Panc1 (cell line): Measurements from ENCODE around the gene PIP4P1. TPM values are rescaled to one million over a fixed set of nuclear protein-coding genes. Genes with fewer than 3 reads are reported as not detected.

ENCODE experiments used
- ATAC-seq: fragments of 200-7000 bp; cut with Tn5 transposase; 2 replicates; pipeline ENCODE4 v1.9.1; 2020; ENCODE audit warnings: mild to moderate bottlenecking, moderate library complexity
- BruUV-seq: library from RNA; stranded (reverse); fragments of 400-500 nt; replicated peaks from 2 replicates; lab custom pipeline; 2021; lab: Mats Ljungman, UMichigan
- CTCF ChIA-PET: fragments of 300-600 bp; sonication (Branson Sonifier 250); formaldehyde crosslinking; loops from one replicate; lab custom pipeline; 2022; ENCODE audit warnings: antibody characterized with exemption; lab: Charles Lee
- POLR2A ChIA-PET: fragments of 300-600 bp; sonication (Branson Sonifier 250); formaldehyde crosslinking; loops from one replicate; lab custom pipeline; 2022; ENCODE audit warnings: antibody characterized with exemption; lab: Charles Lee
- DNase-seq: peaks from one replicate; pipeline ENCODE4 v3.0.0-alpha.2; 2010; ENCODE audit warnings: low read depth, low spot score
- H3K27ac ChIP-seq: 2 replicates; pipeline ENCODE4 v1.5.1; 2011; ENCODE audit warnings: mild to moderate bottlenecking, low read length, inconsistent platforms
- H3K27me3 ChIP-seq: fragments of 200-500 bp; sonication (Bioruptor generic); 2 replicates; pipeline ENCODE4 v1.6.0; 2014; ENCODE audit warnings: low read length, inconsistent platforms; ENCODE audit not compliant: control insufficient read depth, insufficient read depth
- H3K36me3 ChIP-seq: fragments of 200-500 bp; sonication (Bioruptor generic); 2 replicates; pipeline ENCODE4 v1.5.1; 2014; ENCODE audit warnings: inconsistent platforms, mild to moderate bottlenecking, low read length, moderate library complexity; ENCODE audit not compliant: control insufficient read depth, insufficient read depth
- H3K4me1 ChIP-seq: 2 replicates; pipeline ENCODE4 v1.5.1; 2011; ENCODE audit warnings: inconsistent platforms, mild to moderate bottlenecking, low read length, moderate library complexity; ENCODE audit not compliant: control insufficient read depth, insufficient read depth
- H3K4me3 ChIP-seq, 2 experiments: 2 replicates each; pipeline ENCODE4 v1.5.1; 2011 to 2012; ENCODE audit warnings: low read depth in 2 of 2, low read length in 2 of 2, mild to moderate bottlenecking in 2 of 2, inconsistent platforms in 1 of 2, moderate library complexity in 1 of 2
- H3K9me3 ChIP-seq: fragments of 200-500 bp; sonication (Bioruptor generic); 2 replicates; pipeline ENCODE4 v1.5.1; 2014; ENCODE audit warnings: low read depth, mild to moderate bottlenecking, inconsistent platforms, low read length, moderate library complexity; ENCODE audit not compliant: control insufficient read depth, insufficient read depth
- POLR2AphosphoS5 ChIP-seq: IDR thresholded peaks from 2 replicates; pipeline ENCODE4 v1.6.1; 2012; ENCODE audit warnings: mild to moderate bottlenecking, low read depth, low read length, moderate library complexity
- SIN3A ChIP-seq: IDR thresholded peaks from 2 replicates; pipeline ENCODE4 v1.6.1; 2012; ENCODE audit warnings: low read depth, mild to moderate bottlenecking, low read length, moderate library complexity, borderline replicate concordance; ENCODE audit not compliant: insufficient read depth
- TCF7L2 ChIP-seq: IDR thresholded peaks from 2 replicates; pipeline ENCODE4 v1.6.1; 2011; ENCODE audit warnings: mild to moderate bottlenecking, low read depth, low read length, inconsistent platforms
- in situ Hi-C: cut with HindIII; loops from 2 replicates; pipeline ENCODE4 v1.10.0; 2016; ENCODE audit warnings: low sequenced_read_pairs, low pct_unique_long_range_greater_than_20kb
- intact Hi-C: fragments of 100-400 bp; cut with micrococcal nuclease; formaldehyde crosslinking; loops from one replicate; pipeline ENCODE4 v1.10.0; 2022; ENCODE audit not compliant: unreplicated experiment
- total RNA-seq: library from RNA; stranded (reverse); gene quantifications from one replicate; pipeline ENCODE4 v1.2.1, GENCODE V29; 2021; ENCODE audit not compliant: unreplicated experiment
- TF ChIP-seq, protein P1 (sequence below): fragments of 450-650 bp; IDR thresholded peaks from 2 replicates; pipeline ENCODE4 v1.5.1; 2017; ENCODE audit warnings: mild to moderate bottlenecking
- TF ChIP-seq, protein P2 (sequence below), 2 experiments: IDR thresholded peaks; 2 replicates each; pipeline ENCODE4 v1.6.1; 2011 to 2012; ENCODE audit warnings: low read depth in 2 of 2, control low read depth in 1 of 2, low read length in 1 of 2, mild to moderate bottlenecking in 1 of 2, moderate library complexity in 1 of 2; ENCODE audit not compliant: insufficient read depth in 1 of 2

PIP4P1 gene
- total RNA-seq, 1 experiment from 2014 or later: 34.8 TPM

DNA sequence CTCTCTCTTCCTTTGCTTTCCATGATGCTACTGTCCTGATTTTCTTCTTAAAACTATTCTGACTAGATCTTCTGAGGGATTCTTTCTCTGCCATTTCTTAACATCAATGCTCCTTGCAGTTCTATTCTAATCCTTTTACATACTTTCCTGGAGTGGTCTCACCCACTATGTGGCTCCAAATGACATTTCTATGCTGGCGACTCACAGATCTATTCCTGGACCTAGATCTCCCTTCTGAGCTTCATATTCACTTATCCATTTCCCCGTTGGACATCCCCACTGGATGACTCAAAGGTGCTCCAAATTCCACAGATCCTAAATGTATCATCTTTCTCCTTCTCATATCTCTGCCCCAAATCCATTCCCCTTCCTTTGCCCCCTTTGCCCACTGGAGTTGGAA lies 52.0 kb downstream of the PIP4P1 start:
- in situ Hi-C loops: no loop called here
- no TSS peak for BruUV-seq
- POLR2A ChIA-PET: no interaction called here
- TF ChIP-seq POLR2AphosphoS5 (no peak), SIN3A (no peak), TCF7L2 (no peak)
- TF ChIP-seq, protein P1, sequence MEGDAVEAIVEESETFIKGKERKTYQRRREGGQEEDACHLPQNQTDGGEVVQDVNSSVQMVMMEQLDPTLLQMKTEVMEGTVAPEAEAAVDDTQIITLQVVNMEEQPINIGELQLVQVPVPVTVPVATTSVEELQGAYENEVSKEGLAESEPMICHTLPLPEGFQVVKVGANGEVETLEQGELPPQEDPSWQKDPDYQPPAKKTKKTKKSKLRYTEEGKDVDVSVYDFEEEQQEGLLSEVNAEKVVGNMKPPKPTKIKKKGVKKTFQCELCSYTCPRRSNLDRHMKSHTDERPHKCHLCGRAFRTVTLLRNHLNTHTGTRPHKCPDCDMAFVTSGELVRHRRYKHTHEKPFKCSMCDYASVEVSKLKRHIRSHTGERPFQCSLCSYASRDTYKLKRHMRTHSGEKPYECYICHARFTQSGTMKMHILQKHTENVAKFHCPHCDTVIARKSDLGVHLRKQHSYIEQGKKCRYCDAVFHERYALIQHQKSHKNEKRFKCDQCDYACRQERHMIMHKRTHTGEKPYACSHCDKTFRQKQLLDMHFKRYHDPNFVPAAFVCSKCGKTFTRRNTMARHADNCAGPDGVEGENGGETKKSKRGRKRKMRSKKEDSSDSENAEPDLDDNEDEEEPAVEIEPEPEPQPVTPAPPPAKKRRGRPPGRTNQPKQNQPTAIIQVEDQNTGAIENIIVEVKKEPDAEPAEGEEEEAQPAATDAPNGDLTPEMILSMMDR: no peak
- TF ChIP-seq, protein P2, sequence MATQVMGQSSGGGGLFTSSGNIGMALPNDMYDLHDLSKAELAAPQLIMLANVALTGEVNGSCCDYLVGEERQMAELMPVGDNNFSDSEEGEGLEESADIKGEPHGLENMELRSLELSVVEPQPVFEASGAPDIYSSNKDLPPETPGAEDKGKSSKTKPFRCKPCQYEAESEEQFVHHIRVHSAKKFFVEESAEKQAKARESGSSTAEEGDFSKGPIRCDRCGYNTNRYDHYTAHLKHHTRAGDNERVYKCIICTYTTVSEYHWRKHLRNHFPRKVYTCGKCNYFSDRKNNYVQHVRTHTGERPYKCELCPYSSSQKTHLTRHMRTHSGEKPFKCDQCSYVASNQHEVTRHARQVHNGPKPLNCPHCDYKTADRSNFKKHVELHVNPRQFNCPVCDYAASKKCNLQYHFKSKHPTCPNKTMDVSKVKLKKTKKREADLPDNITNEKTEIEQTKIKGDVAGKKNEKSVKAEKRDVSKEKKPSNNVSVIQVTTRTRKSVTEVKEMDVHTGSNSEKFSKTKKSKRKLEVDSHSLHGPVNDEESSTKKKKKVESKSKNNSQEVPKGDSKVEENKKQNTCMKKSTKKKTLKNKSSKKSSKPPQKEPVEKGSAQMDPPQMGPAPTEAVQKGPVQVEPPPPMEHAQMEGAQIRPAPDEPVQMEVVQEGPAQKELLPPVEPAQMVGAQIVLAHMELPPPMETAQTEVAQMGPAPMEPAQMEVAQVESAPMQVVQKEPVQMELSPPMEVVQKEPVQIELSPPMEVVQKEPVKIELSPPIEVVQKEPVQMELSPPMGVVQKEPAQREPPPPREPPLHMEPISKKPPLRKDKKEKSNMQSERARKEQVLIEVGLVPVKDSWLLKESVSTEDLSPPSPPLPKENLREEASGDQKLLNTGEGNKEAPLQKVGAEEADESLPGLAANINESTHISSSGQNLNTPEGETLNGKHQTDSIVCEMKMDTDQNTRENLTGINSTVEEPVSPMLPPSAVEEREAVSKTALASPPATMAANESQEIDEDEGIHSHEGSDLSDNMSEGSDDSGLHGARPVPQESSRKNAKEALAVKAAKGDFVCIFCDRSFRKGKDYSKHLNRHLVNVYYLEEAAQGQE (IDR thresholded peaks at IDR 0.05; ENCODE audit: insufficient read depth in 1 of 2, low read depth in 2 of 2, low read length in 1 of 2): no peak
- DNase-seq (no peak), ATAC-seq (no peak)
- Histone ChIP-seq H3K27me3 (no peaks in the 10 kb centered on the region), H3K4me1 (peaks cover 9% of the 10 kb centered on the region), H3K27ac (no peak overlapping the region), H3K36me3 (no peaks in the 10 kb centered on the region; the same call in 1 of the 2 replicates), H3K9me3 (no peaks in the 10 kb centered on the region), H3K4me3 (no peak overlapping the region)
- CTCF ChIA-PET: interaction anchor here (0.7 kb wide), 1 partner anchor 196 kb away, joined by 5 read pairs; no protein-coding TSS in a partner anchor
- intact Hi-C loops: no loop called here

Other genes with a start within 250 kb of the PIP4P1 start
- gene OR11H6, start 237.7 kb downstream of the PIP4P1 start, total RNA-seq: not detected
- gene OR11H7, start 232.5 kb downstream of the PIP4P1 start, total RNA-seq: not detected
- gene OR11H4, start 222.1 kb downstream of the PIP4P1 start, total RNA-seq: not detected
- 10.0 TPM for gene TTC5, start 155.5 kb downstream of the PIP4P1 start, total RNA-seq
- gene CCNB1IP1, start 128.2 kb downstream of the PIP4P1 start, total RNA-seq: 20.3 TPM
- gene PARP2, start 117.8 kb downstream of the PIP4P1 start, total RNA-seq: 26.6 TPM
- 17.1 TPM for gene TEP1, start 47.9 kb downstream of the PIP4P1 start, total RNA-seq
- gene KLHL33, start 25.3 kb downstream of the PIP4P1 start, total RNA-seq: not detected
- 26.6 TPM for gene OSGEP, start 6.6 kb downstream of the PIP4P1 start, total RNA-seq
- gene APEX1, start 6.2 kb downstream of the PIP4P1 start, total RNA-seq: 163 TPM
- gene PNP, start 8.0 kb upstream of the PIP4P1 start, total RNA-seq: 35.1 TPM
- gene RNASE10, start 44.1 kb upstream of the PIP4P1 start, total RNA-seq: 0.64 TPM
- gene RNASE9, start 99.6 kb upstream of the PIP4P1 start, total RNA-seq: not detected
- gene RNASE11, start 126.6 kb upstream of the PIP4P1 start, total RNA-seq: not detected
- not detected for gene RNASE12, start 129.9 kb upstream of the PIP4P1 start, total RNA-seq
- gene OR6S1, start 180.3 kb upstream of the PIP4P1 start, total RNA-seq: not detected
- 3.3 TPM for gene RNASE4, start 223.1 kb upstream of the PIP4P1 start, total RNA-seq
- 1.9 TPM for gene ANG, start 227.3 kb upstream of the PIP4P1 start, total RNA-seq